ENCODE results near the gene TTC28. TPM values are rescaled to one million over a fixed set of nuclear protein-coding genes. Genes with fewer than 3 reads are reported as not detected.

Gene TTC28
- total RNA-seq, 5 donors from 2014 or later (not counting 1 experiment from before 2014, with no cell fraction given) = 2.3 to 7.8 (median 3.0) TPM

GRCh38 chr22:28346308-28346707 lies 333.3 kb downstream of the TTC28 start:
- H3K27ac Mint-ChIP-seq = no peak overlapping the region
- no peak for DNase-seq
- no peaks in the 10 kb centered on the region for H3K9me3 ChIP-seq
- 100% methylated on average over 1 of the region's 2 CpGs for WGBS (ENCODE audit: insufficient coverage)
- ATAC-seq (replicated peaks in 1 of 4) = no peak
- H3K4me1 Mint-ChIP-seq = no peaks in the 10 kb centered on the region
- no peaks in the 10 kb centered on the region for H3K27me3 ChIP-seq (replicated peaks in 1 of 2; ENCODE audit: control insufficient read depth in 2 of 2, extremely low read depth in 1 of 2, insufficient read depth in 2 of 2, low read length in 1 of 2)
- no peaks in the 10 kb centered on the region for H3K36me3 ChIP-seq (ENCODE audit: control insufficient read depth in 2 of 2, extremely low read depth in 1 of 2, insufficient read depth in 1 of 2, low read length in 1 of 2)
- H3K4me3 Mint-ChIP-seq = no peak overlapping the region
- peaks cover 3 to 9% of the 10 kb centered on the region in 2 donors for H3K27me3 Mint-ChIP-seq
- no peaks in the 10 kb centered on the region for H3K4me1 ChIP-seq (ENCODE audit: control insufficient read depth in 1 of 2, extremely low read depth in 1 of 2, insufficient read depth in 2 of 2, low read length in 2 of 2)
- POLR2A ChIA-PET = no interaction called here
- no peak overlapping the region for H3K4me3 ChIP-seq (ENCODE audit: control insufficient read depth in 1 of 2, extremely low read depth in 1 of 2, low read length in 1 of 2)
- no peaks in the 10 kb centered on the region for H3K36me3 Mint-ChIP-seq
- H3K9me3 Mint-ChIP-seq = no peaks in the 10 kb centered on the region
- CTCF ChIA-PET = no interaction called here
- no peak overlapping the region for H3K27ac ChIP-seq (ENCODE audit: low read length)

- no peaks in the 10 kb centered on the region for H3K36me3 Mint-ChIP-seq
- H3K27ac Mint-ChIP-seq = no peak overlapping the region
- Histone ChIP-seq H3K36me3 (ENCODE audit: control insufficient read depth in 2 of 2, extremely low read depth in 1 of 2, insufficient read depth in 1 of 2, low read length in 1 of 2) (no peaks in the 10 kb centered on the region), H3K27ac (ENCODE audit: low read length) (no peak overlapping the region), H3K9me3 (no peaks in the 10 kb centered on the region), H3K4me3 (ENCODE audit: control insufficient read depth in 1 of 2, extremely low read depth in 1 of 2, low read length in 1 of 2) (no peak overlapping the region), H3K27me3 (replicated peaks in 1 of 2; ENCODE audit: control insufficient read depth in 2 of 2, extremely low read depth in 1 of 2, insufficient read depth in 2 of 2, low read length in 1 of 2) (no peaks in the 10 kb centered on the region), H3K4me1 (ENCODE audit: control insufficient read depth in 1 of 2, extremely low read depth in 1 of 2, insufficient read depth in 2 of 2, low read length in 2 of 2) (no peaks in the 10 kb centered on the region)
- WGBS (ENCODE audit: insufficient coverage) = 80% methylated on average over 4 of the region's 7 CpGs
- DNase-seq = no peak
- ChIA-PET CTCF (no interaction called here), POLR2A (no interaction called here)
- H3K4me1 Mint-ChIP-seq = no peaks in the 10 kb centered on the region
- no peak for ATAC-seq (replicated peaks in 1 of 4)
- H3K4me3 Mint-ChIP-seq = no peak overlapping the region
- H3K9me3 Mint-ChIP-seq = no peaks in the 10 kb centered on the region
- peaks cover 9% of the 10 kb centered on the region in 2 donors for H3K27me3 Mint-ChIP-seq
These were observed 334.5 kb downstream of the TTC28 start for GRCh38 chr22:28344918-28345703.

GRCh38 chr22:28341001-28341400 lies 338.6 kb downstream of the TTC28 start:
- ATAC-seq (replicated peaks in 1 of 4) (no peak), DNase-seq (no peak)
- no peaks in the 10 kb centered on the region for H3K27me3 ChIP-seq (replicated peaks in 1 of 2; ENCODE audit: control insufficient read depth in 2 of 2, extremely low read depth in 1 of 2, insufficient read depth in 2 of 2, low read length in 1 of 2)
- no peaks in the 10 kb centered on the region for H3K9me3 ChIP-seq
- H3K36me3 ChIP-seq (ENCODE audit: control insufficient read depth in 2 of 2, extremely low read depth in 1 of 2, insufficient read depth in 1 of 2, low read length in 1 of 2) = no peaks in the 10 kb centered on the region
- CTCF ChIA-PET = no interaction called here
- Mint-ChIP-seq H3K9me3 (peaks cover 0 to 4% (median 0%) of the 10 kb centered on the region in 3 donors), H3K27ac (no peak overlapping the region), H3K36me3 (no peaks in the 10 kb centered on the region), H3K27me3 (peaks cover 12 to 29% of the 10 kb centered on the region in 2 donors), H3K4me1 (no peaks in the 10 kb centered on the region), H3K4me3 (no peak overlapping the region)
- no peak overlapping the region for H3K4me3 ChIP-seq (ENCODE audit: control insufficient read depth in 1 of 2, extremely low read depth in 1 of 2, low read length in 1 of 2)
- no peaks in the 10 kb centered on the region for H3K4me1 ChIP-seq (ENCODE audit: control insufficient read depth in 1 of 2, extremely low read depth in 1 of 2, insufficient read depth in 2 of 2, low read length in 2 of 2)
- H3K27ac ChIP-seq (ENCODE audit: low read length) = no peak overlapping the region
- POLR2A ChIA-PET = no interaction called here

- H3K4me1 ChIP-seq (ENCODE audit: control insufficient read depth in 1 of 2, extremely low read depth in 1 of 2, insufficient read depth in 2 of 2, low read length in 2 of 2) = no peaks in the 10 kb centered on the region
- no peaks in the 10 kb centered on the region for H3K36me3 Mint-ChIP-seq
- H3K27me3 ChIP-seq (replicated peaks in 1 of 2; ENCODE audit: control insufficient read depth in 2 of 2, extremely low read depth in 1 of 2, insufficient read depth in 2 of 2, low read length in 1 of 2) = no peaks in the 10 kb centered on the region
- H3K27ac Mint-ChIP-seq = no peak overlapping the region
- no CpG with 5 or more reads among the region's 1 CpG for WGBS (ENCODE audit: insufficient coverage)
- CTCF ChIA-PET = no interaction called here
- no peaks in the 10 kb centered on the region for H3K4me1 Mint-ChIP-seq
- H3K27ac ChIP-seq (ENCODE audit: low read length) = no peak overlapping the region
- POLR2A ChIA-PET = no interaction called here
- H3K4me3 Mint-ChIP-seq = no peak overlapping the region
- H3K9me3 Mint-ChIP-seq = no peaks in the 10 kb centered on the region
- no peaks in the 10 kb centered on the region for H3K9me3 ChIP-seq
- H3K27me3 Mint-ChIP-seq = peaks cover 3 to 8% of the 10 kb centered on the region in 2 donors
- ATAC-seq (replicated peaks in 1 of 4) = no peak
- no peak overlapping the region for H3K4me3 ChIP-seq (ENCODE audit: control insufficient read depth in 1 of 2, extremely low read depth in 1 of 2, low read length in 1 of 2)
- H3K36me3 ChIP-seq (ENCODE audit: control insufficient read depth in 2 of 2, extremely low read depth in 1 of 2, insufficient read depth in 1 of 2, low read length in 1 of 2) = no peaks in the 10 kb centered on the region
- no peak for DNase-seq
These were observed 346.6 kb downstream of the TTC28 start for GRCh38 chr22:28333088-28333487.

GRCh38 chr22:28332410-28332809 lies 347.2 kb downstream of the TTC28 start:
- DNase-seq (no peak), ATAC-seq (replicated peaks in 1 of 4) (no peak)
- Mint-ChIP-seq H3K4me1 (no peaks in the 10 kb centered on the region), H3K27me3 (peaks cover 3 to 7% of the 10 kb centered on the region in 2 donors), H3K27ac (no peak overlapping the region), H3K9me3 (no peaks in the 10 kb centered on the region), H3K36me3 (no peaks in the 10 kb centered on the region), H3K4me3 (no peak overlapping the region)
- ChIA-PET CTCF (no interaction called here), POLR2A (no interaction called here)
- WGBS (ENCODE audit: insufficient coverage) = no CpG with 5 or more reads among the region's 1 CpG
- Histone ChIP-seq H3K4me3 (ENCODE audit: control insufficient read depth in 1 of 2, extremely low read depth in 1 of 2, low read length in 1 of 2) (no peak overlapping the region), H3K4me1 (ENCODE audit: control insufficient read depth in 1 of 2, extremely low read depth in 1 of 2, insufficient read depth in 2 of 2, low read length in 2 of 2) (no peaks in the 10 kb centered on the region), H3K9me3 (no peaks in the 10 kb centered on the region), H3K27ac (ENCODE audit: low read length) (no peak overlapping the region), H3K36me3 (ENCODE audit: control insufficient read depth in 2 of 2, extremely low read depth in 1 of 2, insufficient read depth in 1 of 2, low read length in 1 of 2) (no peaks in the 10 kb centered on the region), H3K27me3 (replicated peaks in 1 of 2; ENCODE audit: control insufficient read depth in 2 of 2, extremely low read depth in 1 of 2, insufficient read depth in 2 of 2, low read length in 1 of 2) (no peaks in the 10 kb centered on the region)

GRCh38 chr22:28331695-28332094 lies 347.9 kb downstream of the TTC28 start:
- peaks cover 0 to 6% of the 10 kb centered on the region in 2 donors for H3K27me3 Mint-ChIP-seq
- Histone ChIP-seq H3K36me3 (ENCODE audit: control insufficient read depth in 2 of 2, extremely low read depth in 1 of 2, insufficient read depth in 1 of 2, low read length in 1 of 2) (no peaks in the 10 kb centered on the region), H3K4me1 (ENCODE audit: control insufficient read depth in 1 of 2, extremely low read depth in 1 of 2, insufficient read depth in 2 of 2, low read length in 2 of 2) (no peaks in the 10 kb centered on the region), H3K27me3 (replicated peaks in 1 of 2; ENCODE audit: control insufficient read depth in 2 of 2, extremely low read depth in 1 of 2, insufficient read depth in 2 of 2, low read length in 1 of 2) (no peaks in the 10 kb centered on the region), H3K27ac (ENCODE audit: low read length) (no peak overlapping the region), H3K4me3 (ENCODE audit: control insufficient read depth in 1 of 2, extremely low read depth in 1 of 2, low read length in 1 of 2) (no peak overlapping the region), H3K9me3 (no peaks in the 10 kb centered on the region)
- no peaks in the 10 kb centered on the region for H3K9me3 Mint-ChIP-seq
- H3K36me3 Mint-ChIP-seq = no peaks in the 10 kb centered on the region
- no peak overlapping the region for H3K27ac Mint-ChIP-seq
- H3K4me3 Mint-ChIP-seq = no peak overlapping the region
- DNase-seq (no peak), ATAC-seq (replicated peaks in 1 of 4) (no peak)
- CTCF ChIA-PET = no interaction called here
- no peaks in the 10 kb centered on the region for H3K4me1 Mint-ChIP-seq
- POLR2A ChIA-PET = no interaction called here

Data from T-cell (primary cell).